Vagina (tissue), 2 donors: ENCODE results near the gene APC. TPM values are rescaled to one million over a fixed set of nuclear protein-coding genes. Genes with fewer than 3 reads are reported as not detected.

Experiments
- DNase-seq, 2 donors: peaks; one replicate each; pipeline ENCODE4 v3.0.0-alpha.2; 2017; ENCODE audit errors: extremely low spot score in 2 of 2
- H3K27ac ChIP-seq: fragments of 200-600 bp; sonication (generic); one replicate; pipeline ENCODE4 v1.5.1; 2019
- H3K27me3 ChIP-seq: fragments of 200-600 bp; sonication (generic); one replicate; pipeline ENCODE4 v1.5.1; 2019
- H3K36me3 ChIP-seq, 2 donors: fragments of 200-600 bp; sonication (generic); one replicate each; pipeline ENCODE4 v1.5.1; 2017 to 2019
- H3K4me1 ChIP-seq: fragments of 200-600 bp; sonication (generic); one replicate; pipeline ENCODE4 v1.5.1; 2019
- H3K4me3 ChIP-seq, 2 donors: fragments of 200-600 bp; sonication (generic); 1 replicate in 1 of 2; 2 replicates in 1 of 2; pipeline ENCODE4 v1.5.1; 2016 to 2019
- H3K9me3 ChIP-seq: fragments of 200-600 bp; sonication (generic); one replicate; pipeline ENCODE4 v1.5.1; 2019
- CTCF ChIP-seq, 3 experiments: fragments of 450-650 bp in 2 of 3; fragments of 200-600 bp in 1 of 3; sonication (generic) in 1 of 3; IDR thresholded peaks; one replicate each; pipeline ENCODE4 v1.5.1; 2017 to 2019; ENCODE audit warnings: antibody characterized with exemption in 3 of 3, mild to moderate bottlenecking in 2 of 3, moderate library complexity in 2 of 3
- POLR2A ChIP-seq, 2 donors: fragments of 450-650 bp; IDR thresholded peaks; one replicate each; pipeline ENCODE4 v1.6.1; 2017; ENCODE audit warnings: antibody characterized with exemption in 2 of 2, mild to moderate bottlenecking in 2 of 2, moderate library complexity in 2 of 2
- POLR2AphosphoS5 ChIP-seq, 2 donors: sonication (generic); formaldehyde crosslinking; IDR thresholded peaks; one replicate each; pipeline ENCODE4 v1.9.0; 2017; ENCODE audit warnings: antibody characterized with exemption in 2 of 2, mild to moderate bottlenecking in 2 of 2, low read depth in 1 of 2; ENCODE audit not compliant: insufficient read depth in 1 of 2
- intact Hi-C: fragments of 100-400 bp; cut with DNase I; formaldehyde crosslinking; loops from one replicate; pipeline ENCODE4 v1.15.1; 2023
- total RNA-seq: library from RNA; depleted of rRNA; stranded (reverse); fragments of >200 nt; gene quantifications from one replicate; pipeline ENCODE4 v1.2.3, GENCODE V29; 2016

APC gene
- total RNA-seq, 1 donor from 2014 or later: 92.8 TPM

GRCh38 chr5:112763165-112763564 is 25.5 kb downstream of the APC start:
- Histone ChIP-seq H3K36me3 (peaks cover 4 to 13% of the 10 kb centered on the region in 2 donors), H3K27ac (no peak overlapping the region), H3K27me3 (no peaks in the 10 kb centered on the region), H3K4me1 (no peaks in the 10 kb centered on the region), H3K4me3 (no peak overlapping the region), H3K9me3 (no peaks in the 10 kb centered on the region)
- TF ChIP-seq CTCF (IDR thresholded peaks at IDR 0.05) (no peak), POLR2AphosphoS5 (IDR thresholded peaks at IDR 0.05; ENCODE audit: insufficient read depth in 1 of 2, low read depth in 1 of 2) (no peak), POLR2A (IDR thresholded peaks at IDR 0.05) (no peak)
- DNase-seq: no peak
- intact Hi-C loops: no loop called here

- no peaks in the 10 kb centered on the region for H3K27me3 ChIP-seq
- no peak overlapping the region for H3K27ac ChIP-seq
- TF ChIP-seq POLR2A (IDR thresholded peaks at IDR 0.05) (no peak), POLR2AphosphoS5 (IDR thresholded peaks at IDR 0.05; ENCODE audit: insufficient read depth in 1 of 2, low read depth in 1 of 2) (no peak), CTCF (IDR thresholded peaks at IDR 0.05) (no peak)
- no peak overlapping the region for H3K4me3 ChIP-seq
- intact Hi-C loops: no loop called here
- H3K4me1 ChIP-seq: no peaks in the 10 kb centered on the region
- no peaks in the 10 kb centered on the region for H3K9me3 ChIP-seq
- no peak for DNase-seq
- peaks cover 0 to 28% of the 10 kb centered on the region in 2 donors for H3K36me3 ChIP-seq
Measured at GRCh38 chr5:112772124-112772523, 34.4 kb downstream of the APC start.

GRCh38 chr5:112776301-112776856 is 38.7 kb downstream of the APC start:
- intact Hi-C loops: no loop called here
- no peaks in the 10 kb centered on the region for H3K4me1 ChIP-seq

GRCh38 chr5:112779531-112779930 is 41.8 kb downstream of the APC start:
- H3K27me3 ChIP-seq: no peaks in the 10 kb centered on the region
- no peak overlapping the region for H3K4me3 ChIP-seq
- H3K27ac ChIP-seq: no peak overlapping the region
- intact Hi-C loops: no loop called here
- no peak for DNase-seq
- H3K4me1 ChIP-seq: no peaks in the 10 kb centered on the region
- H3K9me3 ChIP-seq: no peaks in the 10 kb centered on the region
- H3K36me3 ChIP-seq: peaks cover 0 to 17% of the 10 kb centered on the region in 2 donors
- TF ChIP-seq POLR2AphosphoS5 (IDR thresholded peaks at IDR 0.05; ENCODE audit: insufficient read depth in 1 of 2, low read depth in 1 of 2): no peak
- no peak for TF ChIP-seq POLR2A (IDR thresholded peaks at IDR 0.05)
- no peak for TF ChIP-seq CTCF (IDR thresholded peaks at IDR 0.05)

More at GRCh38 chr5:112776301-112776856, 38.7 kb downstream of the APC start:
- no peaks in the 10 kb centered on the region for H3K27me3 ChIP-seq
- no peak for DNase-seq
- no peaks in the 10 kb centered on the region for H3K9me3 ChIP-seq
- TF ChIP-seq CTCF (IDR thresholded peaks at IDR 0.05) (no peak), POLR2AphosphoS5 (IDR thresholded peaks at IDR 0.05; ENCODE audit: insufficient read depth in 1 of 2, low read depth in 1 of 2) (no peak), POLR2A (IDR thresholded peaks at IDR 0.05) (no peak)
- no peak overlapping the region for H3K4me3 ChIP-seq
- H3K27ac ChIP-seq: no peak overlapping the region
- H3K36me3 ChIP-seq: peaks cover 0 to 16% of the 10 kb centered on the region in 2 donors

- TF ChIP-seq POLR2AphosphoS5 (IDR thresholded peaks at IDR 0.05; ENCODE audit: insufficient read depth in 1 of 2, low read depth in 1 of 2) (no peak), CTCF (IDR thresholded peaks at IDR 0.05) (no peak), POLR2A (IDR thresholded peaks at IDR 0.05) (no peak)
- Histone ChIP-seq H3K9me3 (no peaks in the 10 kb centered on the region), H3K36me3 (peaks cover 0 to 17% of the 10 kb centered on the region in 2 donors), H3K4me3 (no peak overlapping the region), H3K27me3 (no peaks in the 10 kb centered on the region), H3K27ac (no peak overlapping the region), H3K4me1 (no peaks in the 10 kb centered on the region)
- intact Hi-C loops: no loop called here
- no peak for DNase-seq
Measured at GRCh38 chr5:112784726-112785125, 47.0 kb downstream of the APC start.
